Occipital lobe (tissue), 3 donors: Measurements from ENCODE around the gene CAPZA2. TPM values are rescaled to one million over a fixed set of nuclear protein-coding genes. Genes with fewer than 3 reads are reported as not detected.
"Not testable (repeated sequence)": the region's sequence is repeated elsewhere in the genome, so short reads cannot be mapped to it uniquely, and the experiment has no call there.

ENCODE experiments used
- DNase-seq: peaks from one replicate; lab custom pipeline; 2025; lab: John Stamatoyannopoulos, UW
- small RNA-seq: library from RNA; depleted of rRNA; stranded (forward); fragments of <200 nt; gene quantifications from one replicate; pipeline ENCODE3, GENCODE V24; 2014
- total RNA-seq: library from RNA; depleted of rRNA; stranded (reverse); fragments of >200 nt; gene quantifications from one replicate; pipeline ENCODE4 v1.2.3, GENCODE V29; 2014

Gene CAPZA2
- total RNA-seq, 1 donor from 2014 or later = 214 TPM

GRCh38 chr7:116953906-116954838, 91.8 kb downstream of the CAPZA2 start:
- peak; percentile 25 for DNase-seq

GRCh38 chr7:116955340-116955739, 93.0 kb downstream of the CAPZA2 start:
- DNase-seq = no peak

GRCh38 chr7:116955801-116956476, 93.6 kb downstream of the CAPZA2 start:
- no peak for DNase-seq

- no peak for DNase-seq
Measured at GRCh38 chr7:116956477-116956804, 94.1 kb downstream of the CAPZA2 start.

- no peak for DNase-seq
Measured at GRCh38 chr7:116957874-116958273, 95.5 kb downstream of the CAPZA2 start.

- DNase-seq = not testable (repeated sequence)
Measured at GRCh38 chr7:116961966-116962673, 99.7 kb downstream of the CAPZA2 start.

GRCh38 chr7:116963234-116963633, 100.8 kb downstream of the CAPZA2 start:
- no peak for DNase-seq

GRCh38 chr7:116966601-116967000, 104.2 kb downstream of the CAPZA2 start:
- no peak for DNase-seq

GRCh38 chr7:116967254-116967922, 105.0 kb downstream of the CAPZA2 start:
- DNase-seq = no peak

GRCh38 chr7:116967983-116968382, 105.6 kb downstream of the CAPZA2 start:
- DNase-seq = no peak

- DNase-seq = no peak
Measured at GRCh38 chr7:116968631-116969030, 106.2 kb downstream of the CAPZA2 start.

GRCh38 chr7:116969371-116969902, 107.0 kb downstream of the CAPZA2 start:
- no peak for DNase-seq

- no peak for DNase-seq
Measured at GRCh38 chr7:116970238-116970910, 108.0 kb downstream of the CAPZA2 start.

- not testable (repeated sequence) for DNase-seq
Measured at GRCh38 chr7:116971153-116971552, 108.8 kb downstream of the CAPZA2 start.

Small RNA genes lying within 50 kb of the gene (small RNA-seq; reads per million reads assigned to genes)
- gene RF00019 = not detected
- gene RF02179 = not detected
- gene RF02180 = not detected
- not detected for gene RF02188
- not detected for gene RNA5SP239

Other genes starting within 250 kb of the CAPZA2 start
- gene MET, start 190.4 kb upstream of the CAPZA2 start, total RNA-seq = 65.5 TPM
- gene ST7, start 90.9 kb downstream of the CAPZA2 start, total RNA-seq = 72.4 TPM